ENCODE measurements around the gene AMPH.
"Not testable (repeated sequence)": the region's sequence is repeated elsewhere in the genome, so short reads cannot be mapped to it uniquely, and the experiment has no call there.

The AMPH gene

GRCh38 chr7:38345299-38346172 is 285.6 kb downstream of the AMPH start:
- CTCF ChIA-PET, result interaction anchor here (0.6 to 2.8 kb wide), 17 partner anchors 8 to 1947 kb away, joined by 3 to 21 read pairs (median 4); no protein-coding TSS in a partner anchor
- DNase-seq (ENCODE audit: extremely low spot score), result peak; percentile 59
- POLR2A ChIA-PET, result not testable (repeated sequence)

DNA sequence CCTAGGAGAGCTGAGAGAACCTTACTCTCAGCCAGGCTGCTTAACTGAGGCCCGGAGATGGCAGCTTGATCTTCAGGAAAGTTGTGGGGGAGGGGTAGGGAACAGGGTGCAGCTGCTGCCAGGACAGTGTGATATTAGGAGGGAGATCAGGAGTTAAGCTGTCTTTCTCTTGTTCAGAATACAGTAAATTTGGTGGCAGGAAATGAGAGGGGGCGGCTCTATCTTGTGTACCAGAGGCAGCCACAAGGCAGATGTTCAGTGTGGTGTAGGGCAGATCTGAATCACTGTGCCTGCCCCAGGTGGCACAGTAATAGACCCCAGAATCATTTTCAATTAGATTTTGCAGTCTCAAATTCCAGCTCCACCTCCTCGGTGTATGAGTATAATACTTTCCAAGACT is 286.4 kb downstream of the AMPH start:
- DNase-seq (ENCODE audit: extremely low spot score); POLR2A ChIA-PET: not testable (repeated sequence)
- CTCF ChIA-PET, result interaction anchor here (0.6 to 2.8 kb wide), 8 partner anchors 8 to 129 kb away, joined by 3 to 21 read pairs (median 4); no protein-coding TSS in a partner anchor

DNA sequence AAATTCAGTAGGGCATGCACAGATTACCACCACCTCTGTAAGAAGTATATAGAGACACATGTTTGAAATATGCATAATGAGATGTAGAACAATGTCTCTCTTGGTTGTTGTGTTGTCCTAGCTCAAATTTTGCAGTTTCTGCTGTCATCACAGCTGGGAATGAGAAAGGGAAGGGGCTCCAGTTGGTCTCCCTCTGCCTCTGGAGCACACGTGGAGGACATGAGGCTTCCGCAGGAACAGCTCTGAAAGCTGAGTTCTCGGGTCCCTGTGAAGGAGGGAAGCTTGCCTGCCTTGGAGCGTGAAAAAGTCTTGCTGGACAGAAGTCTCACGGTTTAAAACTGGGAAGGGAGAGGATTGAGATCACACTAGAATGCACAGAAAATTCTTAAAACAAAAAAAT is 289.0 kb downstream of the AMPH start:
- POLR2A ChIA-PET; DNase-seq (ENCODE audit: extremely low spot score): not testable (repeated sequence)
- CTCF ChIA-PET, result interaction anchor here (0.6 to 1.5 kb wide), 2 partner anchors 120 to 214 kb away, joined by 4 read pairs; no protein-coding TSS in a partner anchor

DNA sequence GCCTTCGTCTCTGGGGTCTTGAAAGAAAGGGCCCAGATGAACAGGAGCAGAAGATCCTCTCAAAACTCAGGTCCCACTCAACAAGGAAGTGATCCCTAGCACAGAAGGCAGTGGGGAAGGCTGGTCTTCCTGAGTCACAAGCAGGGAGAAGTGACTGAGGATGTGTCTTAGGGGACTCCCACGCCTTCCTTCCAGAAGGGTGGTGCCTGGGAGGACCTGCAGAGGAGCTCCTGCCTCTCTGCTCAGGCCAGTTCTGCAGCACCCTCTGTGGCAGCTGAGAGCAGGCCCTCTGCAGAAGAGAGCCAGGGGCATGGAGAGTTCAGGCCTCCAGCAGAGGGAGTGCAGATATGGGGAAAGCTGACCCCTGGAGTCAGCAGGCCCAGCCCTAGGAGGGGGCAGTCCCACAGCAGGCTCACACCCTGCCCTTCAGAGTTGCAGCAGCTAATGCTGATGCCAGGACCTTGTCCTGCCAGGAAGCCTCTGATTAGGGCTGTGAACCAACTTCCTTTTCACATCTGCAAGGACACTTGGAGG is 289.9 kb downstream of the AMPH start:
- DNase-seq (ENCODE audit: extremely low spot score); POLR2A ChIA-PET: not testable (repeated sequence)
- CTCF ChIA-PET, result interaction anchor here (0.5 to 2.1 kb wide), 4 partner anchors 13 to 125 kb away, joined by 3 to 7 read pairs (median 4); no protein-coding TSS in a partner anchor

DNA sequence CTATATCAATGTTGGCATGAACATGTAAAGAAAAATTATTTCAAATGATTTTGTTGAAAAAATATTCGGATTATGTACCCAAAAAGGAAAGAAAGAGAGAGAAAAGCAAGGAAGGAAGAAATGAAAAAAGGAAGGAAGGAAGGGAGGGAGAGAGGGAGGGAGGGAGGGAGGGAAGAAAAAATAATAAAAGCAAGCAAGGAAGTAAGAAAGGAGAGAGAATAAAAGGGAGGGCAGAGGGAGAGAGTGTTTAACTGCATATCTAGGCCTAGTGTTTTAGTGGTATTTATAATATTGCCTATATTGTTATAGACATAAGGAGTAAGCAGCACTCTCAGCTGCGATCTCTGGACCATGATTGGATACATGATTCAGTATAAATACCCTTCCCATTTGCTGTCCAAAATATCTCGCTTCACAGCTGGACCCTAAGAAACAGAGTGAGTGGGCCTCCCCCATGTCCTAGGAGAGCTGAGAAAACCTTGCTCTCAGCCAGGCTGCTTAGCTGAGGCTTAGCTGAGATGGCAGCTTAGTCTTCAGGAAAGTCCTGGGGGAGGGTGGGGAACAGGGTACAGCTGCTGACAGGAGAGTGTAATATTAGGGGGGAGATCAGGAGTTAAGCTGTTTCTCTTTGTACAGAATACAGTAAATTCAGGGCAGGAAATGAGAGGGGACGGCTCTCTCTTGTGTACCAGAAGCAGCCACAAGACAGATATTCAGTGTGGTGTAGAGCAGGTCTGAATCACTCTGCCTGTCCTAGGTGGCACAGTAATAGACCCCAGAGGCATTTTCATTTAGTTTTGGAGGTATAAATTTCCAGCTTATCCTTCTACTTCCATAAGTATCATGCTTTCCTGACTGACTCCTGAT is 291.0 kb downstream of the AMPH start:
- TF ChIP-seq, protein P1, sequence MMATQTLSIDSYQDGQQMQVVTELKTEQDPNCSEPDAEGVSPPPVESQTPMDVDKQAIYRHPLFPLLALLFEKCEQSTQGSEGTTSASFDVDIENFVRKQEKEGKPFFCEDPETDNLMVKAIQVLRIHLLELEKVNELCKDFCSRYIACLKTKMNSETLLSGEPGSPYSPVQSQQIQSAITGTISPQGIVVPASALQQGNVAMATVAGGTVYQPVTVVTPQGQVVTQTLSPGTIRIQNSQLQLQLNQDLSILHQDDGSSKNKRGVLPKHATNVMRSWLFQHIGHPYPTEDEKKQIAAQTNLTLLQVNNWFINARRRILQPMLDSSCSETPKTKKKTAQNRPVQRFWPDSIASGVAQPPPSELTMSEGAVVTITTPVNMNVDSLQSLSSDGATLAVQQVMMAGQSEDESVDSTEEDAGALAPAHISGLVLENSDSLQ (IDR thresholded peaks at IDR 0.05), result no peak
- TF ChIP-seq HDGF (IDR thresholded peaks at IDR 0.05; ENCODE audit: borderline replicate concordance), result no peak
- TF ChIP-seq TARDBP (IDR thresholded peaks at IDR 0.05), result no peak
- TF ChIP-seq SP1 (IDR thresholded peaks at IDR 0.05), result no peak
- TF ChIP-seq ELF4 (IDR thresholded peaks at IDR 0.05), result no peak
- no peak for TF ChIP-seq NFRKB (IDR thresholded peaks at IDR 0.05)
- TF ChIP-seq ZNF384 (IDR thresholded peaks at IDR 0.05), result no peak
- ChIA-PET POLR2A (no interaction called here), CTCF (interaction anchor here (0.7 to 2.1 kb wide), 4 partner anchors 9 to 124 kb away, joined by 3 to 7 read pairs (median 3); no protein-coding TSS in a partner anchor)
- no peak for DNase-seq (ENCODE audit: extremely low spot score)

DNA sequence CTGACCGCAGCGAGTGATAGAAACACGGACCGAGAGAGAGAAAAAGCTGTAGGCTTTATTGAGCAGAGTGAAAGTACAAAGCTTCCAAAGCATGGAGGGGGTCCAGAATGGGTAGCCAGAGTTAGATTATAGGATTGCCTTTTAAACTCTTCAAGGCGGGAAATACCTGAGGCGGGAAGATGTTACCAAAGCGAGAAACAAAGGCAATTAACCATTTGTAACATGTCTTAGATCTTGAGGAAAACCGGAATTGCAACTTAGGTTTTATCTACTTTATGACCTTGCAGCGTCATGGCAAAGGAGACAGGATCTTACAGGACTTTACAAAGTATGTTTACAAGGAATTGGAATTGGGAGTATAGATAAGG is 295.0 kb downstream of the AMPH start:
- not testable (repeated sequence) for DNase-seq (ENCODE audit: extremely low spot score)
- POLR2A ChIA-PET, result interaction anchor here (1.3 to 1.6 kb wide), 2 partner anchors 12 to 158 kb away, joined by 3 to 6 read pairs; partner anchors contain the start of gene STARD3NL
- CTCF ChIA-PET, result interaction anchor here (0.7 to 3.3 kb wide), 26 partner anchors 9 to 434 kb away, joined by 3 to 28 read pairs (median 6); partner anchors contain the start of genes SFRP4 and STARD3NL

GRCh38 chr7:38335492-38336147 is 295.6 kb downstream of the AMPH start:
- TF ChIP-seq ELF4 (IDR thresholded peaks at IDR 0.05), result no peak
- no peak for TF ChIP-seq FOXM1 (IDR thresholded peaks at IDR 0.05; ENCODE audit: borderline replicate concordance)
- TF ChIP-seq ZNF384 (IDR thresholded peaks at IDR 0.05), result no peak
- TF ChIP-seq TARDBP (IDR thresholded peaks at IDR 0.05), result no peak
- TF ChIP-seq, protein P1 (IDR thresholded peaks at IDR 0.05), result no peak
- POLR2A ChIA-PET, result interaction anchor here (1.3 to 1.6 kb wide), 2 partner anchors 11 to 158 kb away, joined by 3 to 6 read pairs; partner anchors contain the start of gene STARD3NL
- CTCF ChIA-PET, result interaction anchor here (0.7 to 3.3 kb wide), 27 partner anchors 9 to 433 kb away, joined by 3 to 28 read pairs (median 5); partner anchors contain the start of genes SFRP4 and STARD3NL
- peak; percentile 77 for DNase-seq (ENCODE audit: extremely low spot score)

- TF ChIP-seq FOXM1 (IDR thresholded peaks at IDR 0.05; ENCODE audit: borderline replicate concordance), result no peak
- no peak for TF ChIP-seq L3MBTL2 (conservative IDR thresholded peaks at IDR 0.05)
- TF ChIP-seq SP1 (IDR thresholded peaks at IDR 0.05), result no peak
- no peak for TF ChIP-seq TARDBP (IDR thresholded peaks at IDR 0.05)
- TF ChIP-seq, protein P1 (IDR thresholded peaks at IDR 0.05), result no peak
- TF ChIP-seq HDGF (IDR thresholded peaks at IDR 0.05; ENCODE audit: borderline replicate concordance), result no peak
- TF ChIP-seq FOXK2 (IDR thresholded peaks at IDR 0.05), result no peak
- no peak for TF ChIP-seq FOXA1 (IDR thresholded peaks at IDR 0.05)
- TF ChIP-seq NFRKB (IDR thresholded peaks at IDR 0.05), result no peak
- no peak for TF ChIP-seq CTBP1 (IDR thresholded peaks at IDR 0.05; ENCODE audit: borderline replicate concordance)
- TF ChIP-seq ZNF384 (IDR thresholded peaks at IDR 0.05), result no peak
- no peak for TF ChIP-seq ARNT (IDR thresholded peaks at IDR 0.05)
- ChIA-PET CTCF (interaction anchor here (0.6 to 3.3 kb wide), 27 partner anchors 8 to 885 kb away, joined by 3 to 28 read pairs (median 5); partner anchors contain the start of genes SFRP4 and STARD3NL), POLR2A (interaction anchor here (1.3 to 1.6 kb wide), 2 partner anchors 11 to 157 kb away, joined by 3 to 6 read pairs; partner anchors contain the start of gene STARD3NL)
- no peak for DNase-seq (ENCODE audit: extremely low spot score)
These were observed 296.1 kb downstream of the AMPH start for GRCh38 chr7:38335128-38335491.

Measured in HEK293T (cell line).